ENCODE measurements around the gene BLM.

DNA sequence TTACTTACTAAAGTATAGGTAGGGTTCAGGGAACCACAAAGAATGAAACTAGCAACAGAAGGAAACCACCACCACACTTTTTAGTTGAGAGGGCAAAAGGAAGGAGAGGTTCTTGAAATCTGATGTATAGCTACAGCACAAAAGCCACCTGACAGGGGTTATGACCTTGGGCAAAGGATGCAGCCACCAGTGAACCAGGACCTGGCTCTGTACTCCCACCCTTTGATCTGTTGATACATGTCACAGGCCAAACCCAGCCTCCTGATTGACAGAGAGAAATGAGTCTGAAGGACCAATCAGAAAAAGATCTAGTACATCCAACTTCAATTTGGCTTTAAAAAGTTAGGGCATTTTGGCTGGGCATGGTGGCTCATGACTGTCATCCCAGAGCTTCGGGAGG, 20.0 kb upstream of the BLM start:
- no peak for TF ChIP-seq POLR2A (IDR thresholded peaks at IDR 0.05; ENCODE audit: low read length)
- no peak for TF ChIP-seq RAD21 (conservative IDR thresholded peaks at IDR 0.05 in 1 of 2, IDR thresholded peaks at IDR 0.05 in 1 of 2)
- TF ChIP-seq HOXB5 (CRISPR knock-in tag; IDR thresholded peaks at IDR 0.05): no peak
- TF ChIP-seq CEBPB (IDR thresholded peaks at IDR 0.05): no peak
- no peak for TF ChIP-seq CTCF (IDR thresholded peaks at IDR 0.05)
- TF ChIP-seq PHF8 (IDR thresholded peaks at IDR 0.05; ENCODE audit: borderline replicate concordance, low read depth): no peak
- no peak for TF ChIP-seq ATOH8 (CRISPR knock-in tag; IDR thresholded peaks at IDR 0.05; ENCODE audit: low read depth)
